Karpas-422 (cell line): ENCODE results near the gene SLC6A6. TPM values are rescaled to one million over a fixed set of nuclear protein-coding genes. Genes with fewer than 3 reads are reported as not detected.
A peak's percentile ranks its signal among the peaks of the same experiment; 100 is the strongest.
"Not testable (repeated sequence)": the region's sequence is repeated elsewhere in the genome, so short reads cannot be mapped to it uniquely, and the experiment has no call there.

Experiments
- DNase-seq: peaks from one replicate; pipeline ENCODE4 v3.0.0-alpha.2; 2015
- H2AFZ ChIP-seq: fragments of 200-600 bp; sonication (generic); 2 replicates; pipeline ENCODE4 v1.6.1; 2014; ENCODE audit warnings: antibody characterized with exemption, low read length, mixed read lengths
- H3K27ac ChIP-seq: fragments of 200-600 bp; sonication (generic); 2 replicates; pipeline ENCODE4 v1.5.1; 2014; ENCODE audit warnings: mild to moderate bottlenecking, low read length, moderate library complexity
- H3K27me3 ChIP-seq: fragments of 200-600 bp; sonication (generic); 2 replicates; pipeline ENCODE4 v1.6.1; 2014; ENCODE audit warnings: low read length, mixed read lengths
- H3K36me3 ChIP-seq: fragments of 200-600 bp; sonication (generic); 2 replicates; pipeline ENCODE4 v1.6.1; 2014; ENCODE audit warnings: low read length, mixed read lengths; ENCODE audit not compliant: insufficient read depth
- H3K4me1 ChIP-seq: fragments of 200-600 bp; sonication (generic); 2 replicates; pipeline ENCODE4 v1.6.1; 2014; ENCODE audit warnings: mild to moderate bottlenecking, low read length, mixed read lengths
- H3K4me2 ChIP-seq: fragments of 200-600 bp; sonication (generic); 2 replicates; pipeline ENCODE4 v1.6.1; 2014; ENCODE audit warnings: low read length, low read depth, mild to moderate bottlenecking; ENCODE audit not compliant: poor library complexity, severe bottlenecking
- H3K4me3 ChIP-seq: fragments of 200-600 bp; sonication (generic); 2 replicates; pipeline ENCODE4 v1.5.1; 2014; ENCODE audit warnings: mild to moderate bottlenecking, antibody characterized with exemption, low read length, mixed read lengths
- H3K79me2 ChIP-seq: fragments of 200-600 bp; sonication (generic); 2 replicates; pipeline ENCODE4 v1.6.1; 2014; ENCODE audit warnings: mild to moderate bottlenecking, low read length, mixed read lengths
- H3K9ac ChIP-seq: fragments of 200-600 bp; sonication (generic); 2 replicates; pipeline ENCODE4 v1.6.0; 2014; ENCODE audit warnings: low read length
- H3K9me2 ChIP-seq: fragments of 200-600 bp; sonication (generic), shearing (Covaris generic); replicated peaks from 2 replicates; pipeline ENCODE4 v1.6.0; 2014; ENCODE audit warnings: mild to moderate bottlenecking, low read length, moderate library complexity; ENCODE audit not compliant: insufficient read depth
- H3K9me3 ChIP-seq: fragments of 300-700, 200-600 bp; sonication (generic); 2 replicates; pipeline ENCODE4 v1.6.1; 2014; ENCODE audit warnings: low read length, mixed read lengths
- H4K20me1 ChIP-seq: fragments of 200-600 bp; sonication (generic); 2 replicates; pipeline ENCODE4 v1.6.1; 2014; ENCODE audit warnings: mild to moderate bottlenecking, antibody characterized with exemption, low read length, low read depth; ENCODE audit not compliant: insufficient read depth
- total RNA-seq: library from RNA; depleted of rRNA; stranded (reverse); fragments of >200 nt; shearing (Covaris generic); gene quantifications from 2 replicates; pipeline ENCODE4 v1.2.3, GENCODE V29; 2014; ENCODE audit warnings: low replicate concordance

Gene SLC6A6
- total RNA-seq, 1 experiment from 2014 or later = 30.2 TPM

DNA sequence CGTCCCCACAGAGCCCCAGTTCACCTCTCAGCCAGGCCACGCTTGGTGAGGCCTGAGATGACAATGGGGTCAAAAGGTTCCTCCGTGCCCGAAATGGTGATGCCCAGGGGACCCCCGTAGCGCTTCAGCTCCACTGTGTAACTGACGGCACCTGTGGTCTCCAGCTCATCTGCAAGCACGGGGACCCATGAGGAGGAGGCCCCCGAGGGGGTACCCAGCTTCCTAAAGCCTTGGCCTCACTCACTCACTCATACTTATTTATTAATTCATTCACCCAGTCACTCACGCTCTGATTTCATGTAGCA, 107.3 kb downstream of the SLC6A6 start:
- Histone ChIP-seq H3K4me3 (no peak overlapping the region), H3K27me3 (no peaks in the 10 kb centered on the region), H2AFZ (no peak overlapping the region), H3K9me2 (no peaks in the 10 kb centered on the region), H3K9ac (no peak overlapping the region), H3K36me3 (no peaks in the 10 kb centered on the region), H3K4me1 (peaks cover 27% of the 10 kb centered on the region), H3K79me2 (no peaks in the 10 kb centered on the region), H3K27ac (no peak overlapping the region), H4K20me1 (no peaks in the 10 kb centered on the region), H3K4me2 (peak overlapping the region; percentile 28), H3K9me3 (no peaks in the 10 kb centered on the region)
- peak; percentile 79 for DNase-seq

DNA sequence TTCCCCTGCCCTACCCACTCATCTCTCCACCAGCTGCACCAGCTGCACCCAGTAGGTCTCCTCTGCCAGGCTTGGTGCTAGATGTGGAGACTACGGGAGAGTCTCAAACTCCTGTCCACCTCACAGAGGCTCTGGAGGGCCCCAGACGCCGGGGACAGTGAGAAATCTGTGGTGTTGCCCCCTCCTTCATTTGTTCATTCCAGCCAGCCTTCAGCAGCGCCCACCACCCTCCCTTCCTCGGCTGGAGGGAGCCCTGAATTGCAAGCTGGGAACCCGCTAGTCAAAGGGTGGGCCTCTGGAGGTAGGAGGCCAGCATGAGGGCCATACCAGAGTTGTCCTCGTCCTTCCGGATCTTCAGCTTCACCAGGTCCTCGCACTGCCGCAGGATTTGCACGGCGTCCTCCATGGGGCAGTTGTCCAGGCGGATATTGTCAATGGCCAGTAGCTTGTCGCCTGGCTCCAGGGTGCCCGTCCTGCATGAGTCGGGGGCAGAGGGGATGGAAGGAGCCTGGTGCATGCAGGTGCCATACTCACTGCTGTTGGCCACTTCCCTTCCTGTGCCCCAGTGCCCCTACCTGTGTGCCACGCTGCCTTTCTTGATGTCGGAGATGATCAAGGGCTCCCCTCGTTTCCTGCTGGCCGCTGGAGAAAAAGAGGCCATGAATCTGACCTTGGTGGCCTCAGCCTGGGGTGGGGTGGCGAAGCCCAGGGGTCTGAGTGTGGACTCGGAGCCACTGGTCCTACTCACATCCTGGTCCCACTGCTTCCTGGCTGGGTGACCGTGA, 108.6 kb downstream of the SLC6A6 start:
- Histone ChIP-seq H3K4me1 (peaks cover 27% of the 10 kb centered on the region), H3K9ac (no peak overlapping the region), H3K27me3 (no peaks in the 10 kb centered on the region), H2AFZ (no peak overlapping the region), H3K9me2 (no peaks in the 10 kb centered on the region), H3K36me3 (no peaks in the 10 kb centered on the region), H3K4me2 (no peak overlapping the region), H3K79me2 (no peaks in the 10 kb centered on the region), H4K20me1 (no peaks in the 10 kb centered on the region), H3K9me3 (no peaks in the 10 kb centered on the region), H3K4me3 (no peak overlapping the region), H3K27ac (no peak overlapping the region)
- no peak for DNase-seq

DNA sequence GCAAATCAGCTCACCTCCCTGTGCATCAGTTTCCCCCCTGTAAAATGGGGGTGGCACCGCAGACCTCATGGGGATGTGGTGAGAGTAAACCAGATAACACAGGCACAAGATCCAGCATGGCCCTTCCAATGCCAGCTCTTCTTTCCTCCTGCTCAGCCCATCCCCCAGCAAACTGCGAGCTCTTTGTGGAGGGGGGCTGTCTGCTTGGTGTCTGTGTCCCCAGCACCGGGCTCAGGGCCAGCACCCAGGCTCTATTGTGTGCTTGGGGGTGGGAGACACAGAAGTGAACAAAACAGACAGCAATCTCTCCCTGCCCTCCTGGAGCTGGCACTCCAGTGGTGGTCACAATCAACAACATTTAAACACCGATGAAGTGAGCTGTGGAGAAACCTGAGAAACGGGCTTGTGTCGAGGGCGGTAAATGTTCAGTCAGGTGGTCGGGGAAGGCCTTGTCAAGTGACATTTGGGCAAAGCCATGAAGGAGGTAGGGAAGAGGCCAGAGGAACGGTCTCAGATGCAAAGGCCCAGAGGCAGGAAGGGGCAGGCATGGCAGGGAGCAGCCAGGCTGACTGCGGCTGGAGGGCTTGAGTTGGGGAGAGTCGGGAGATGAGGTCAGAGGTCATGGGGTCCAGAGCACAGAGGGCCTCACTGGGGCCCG, 109.3 kb downstream of the SLC6A6 start:
- no peak overlapping the region for H2AFZ ChIP-seq
- H3K27me3 ChIP-seq = no peaks in the 10 kb centered on the region
- no peaks in the 10 kb centered on the region for H3K79me2 ChIP-seq
- H3K9me2 ChIP-seq = no peaks in the 10 kb centered on the region
- no peak for DNase-seq
- H3K4me2 ChIP-seq = no peak overlapping the region
- no peak overlapping the region for H3K9ac ChIP-seq
- peaks cover 27% of the 10 kb centered on the region for H3K4me1 ChIP-seq
- no peak overlapping the region for H3K4me3 ChIP-seq
- H4K20me1 ChIP-seq = no peaks in the 10 kb centered on the region
- no peak overlapping the region for H3K27ac ChIP-seq
- H3K36me3 ChIP-seq = no peaks in the 10 kb centered on the region
- no peaks in the 10 kb centered on the region for H3K9me3 ChIP-seq

DNA sequence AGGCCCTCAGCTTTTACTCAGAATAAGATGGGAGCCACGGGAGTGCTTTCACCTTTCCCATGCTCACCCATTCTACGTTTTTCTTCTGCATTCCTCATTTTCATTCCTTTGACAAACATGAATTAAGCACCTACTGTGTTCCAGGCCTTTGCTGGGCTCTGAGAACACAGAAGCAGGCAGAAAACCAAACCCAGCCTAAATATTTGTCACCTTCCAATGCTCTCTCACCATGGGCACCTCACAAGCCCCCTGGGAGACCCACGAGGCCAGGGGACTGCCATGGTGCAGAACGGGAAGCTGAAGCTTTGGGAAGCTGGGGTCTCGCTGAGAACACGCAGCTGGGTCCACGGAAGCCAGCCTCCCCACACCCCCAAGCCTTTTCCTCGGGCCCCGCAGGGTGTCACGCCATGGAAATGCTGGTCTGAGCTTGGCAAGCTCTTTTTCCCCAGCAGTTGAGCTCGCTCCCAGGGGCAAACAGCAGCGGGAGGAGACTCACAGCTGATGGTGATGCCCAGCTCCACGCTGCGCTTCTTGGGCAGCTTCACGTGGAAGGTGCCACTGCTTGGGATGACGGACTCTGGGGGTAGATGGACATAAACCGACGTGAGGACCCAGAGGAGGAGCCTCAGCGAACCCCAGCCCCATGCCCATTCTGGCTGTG, 110.0 kb downstream of the SLC6A6 start:
- Histone ChIP-seq H3K4me3 (no peak overlapping the region), H3K9ac (no peak overlapping the region), H3K36me3 (no peaks in the 10 kb centered on the region), H3K9me3 (no peaks in the 10 kb centered on the region), H3K27me3 (no peaks in the 10 kb centered on the region), H3K9me2 (no peaks in the 10 kb centered on the region), H2AFZ (no peak overlapping the region), H3K4me2 (no peak overlapping the region), H3K27ac (no peak overlapping the region), H3K4me1 (peaks cover 22% of the 10 kb centered on the region), H4K20me1 (no peaks in the 10 kb centered on the region), H3K79me2 (no peaks in the 10 kb centered on the region)
- DNase-seq = no peak

DNA sequence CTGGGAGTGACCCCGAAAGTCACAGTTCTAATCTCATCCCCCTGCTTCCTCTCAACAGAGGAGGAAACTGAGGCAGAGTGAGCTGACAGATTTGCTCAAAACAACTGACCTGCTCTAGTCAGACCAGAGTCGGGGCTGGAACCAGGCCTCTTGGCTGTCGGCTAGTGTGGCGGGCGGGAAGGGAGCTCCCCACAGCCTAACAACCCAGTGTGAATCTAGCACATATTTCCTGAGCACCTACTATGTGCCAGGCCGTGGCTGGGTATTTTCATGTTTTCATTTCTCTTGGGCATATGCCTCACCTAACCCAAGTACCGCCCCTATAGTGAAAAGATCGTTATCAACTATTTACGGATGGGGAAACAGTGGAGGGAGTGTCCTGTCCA, 110.5 kb downstream of the SLC6A6 start:
- H3K4me2 ChIP-seq = no peak overlapping the region
- DNase-seq = no peak
- peaks cover 17% of the 10 kb centered on the region for H3K4me1 ChIP-seq
- no peaks in the 10 kb centered on the region for H3K9me3 ChIP-seq
- H4K20me1 ChIP-seq = no peaks in the 10 kb centered on the region
- no peak overlapping the region for H2AFZ ChIP-seq
- H3K9me2 ChIP-seq = no peaks in the 10 kb centered on the region
- no peak overlapping the region for H3K4me3 ChIP-seq
- H3K27me3 ChIP-seq = no peaks in the 10 kb centered on the region
- no peak overlapping the region for H3K9ac ChIP-seq
- no peaks in the 10 kb centered on the region for H3K79me2 ChIP-seq
- no peaks in the 10 kb centered on the region for H3K36me3 ChIP-seq
- H3K27ac ChIP-seq = no peak overlapping the region

DNA sequence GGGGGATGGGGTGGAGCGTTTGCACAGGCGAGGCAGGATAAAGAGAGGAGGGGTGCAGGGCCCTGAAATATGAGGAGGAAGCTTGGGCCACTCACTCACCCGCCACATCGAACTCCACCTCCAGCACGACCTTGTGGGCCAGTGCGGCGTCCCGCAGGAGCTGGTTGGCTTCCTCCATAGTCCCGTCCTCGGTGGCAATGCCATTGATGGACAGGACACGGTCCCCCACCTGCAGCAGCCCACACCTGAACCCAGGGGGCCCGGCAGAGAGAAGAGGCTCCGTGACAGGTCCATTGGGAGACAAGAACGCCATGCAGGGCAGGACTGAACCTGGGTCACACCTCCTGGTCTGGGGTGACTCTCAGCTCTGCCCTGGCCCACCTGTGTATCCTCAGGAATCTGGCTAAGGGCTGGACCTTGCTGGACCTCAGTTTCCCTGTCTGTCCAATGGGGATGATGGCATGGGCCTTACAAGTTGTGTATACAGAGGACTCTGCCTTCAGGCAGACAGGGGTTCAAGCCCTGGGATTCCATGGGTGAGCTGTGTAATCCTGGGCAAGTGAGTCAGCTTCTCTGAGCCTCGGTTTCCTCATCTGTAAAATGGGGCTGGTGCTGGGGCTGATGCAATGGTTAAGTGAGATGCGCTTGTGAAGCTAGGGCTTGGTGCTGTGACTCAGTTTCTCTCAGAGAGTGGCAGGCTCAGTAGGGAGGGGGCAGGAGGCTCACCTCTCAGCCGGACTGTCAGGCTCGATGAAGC, 111.3 kb downstream of the SLC6A6 start:
- no peaks in the 10 kb centered on the region for H3K9me2 ChIP-seq
- H3K27me3 ChIP-seq = no peaks in the 10 kb centered on the region
- DNase-seq = no peak
- H3K4me3 ChIP-seq = no peak overlapping the region
- no peak overlapping the region for H2AFZ ChIP-seq
- no peaks in the 10 kb centered on the region for H3K36me3 ChIP-seq
- H3K4me2 ChIP-seq = no peak overlapping the region
- H3K79me2 ChIP-seq = no peaks in the 10 kb centered on the region
- H3K9me3 ChIP-seq = no peaks in the 10 kb centered on the region
- H3K9ac ChIP-seq = no peak overlapping the region
- no peak overlapping the region for H3K27ac ChIP-seq
- no peaks in the 10 kb centered on the region for H4K20me1 ChIP-seq
- peaks cover 12% of the 10 kb centered on the region for H3K4me1 ChIP-seq

DNA sequence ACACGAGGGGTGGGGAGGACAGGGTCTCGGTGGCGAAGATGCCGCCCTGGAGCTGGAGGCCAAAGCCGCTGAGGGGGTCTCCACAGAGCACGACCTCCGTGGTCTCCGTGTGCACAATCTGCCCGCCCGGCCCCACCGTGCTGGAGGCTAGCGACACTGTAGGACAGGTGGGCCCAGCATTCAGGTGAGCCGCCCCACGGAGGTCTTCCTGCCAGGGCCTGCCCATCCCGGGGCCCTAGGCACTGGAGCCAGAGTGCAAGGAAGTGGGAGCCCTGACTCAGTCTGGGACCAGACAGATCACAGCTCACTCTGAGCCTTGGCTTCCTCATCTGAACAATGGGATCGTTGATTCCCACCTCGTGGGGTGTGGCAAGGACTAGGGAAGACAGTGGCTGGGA, 111.9 kb downstream of the SLC6A6 start:
- no peak overlapping the region for H3K27ac ChIP-seq
- H3K79me2 ChIP-seq = no peaks in the 10 kb centered on the region
- no peak for DNase-seq
- no peaks in the 10 kb centered on the region for H3K9me2 ChIP-seq
- H3K4me3 ChIP-seq = no peak overlapping the region
- no peaks in the 10 kb centered on the region for H3K36me3 ChIP-seq
- no peaks in the 10 kb centered on the region for H3K9me3 ChIP-seq
- H2AFZ ChIP-seq = no peak overlapping the region
- no peaks in the 10 kb centered on the region for H4K20me1 ChIP-seq
- no peak overlapping the region for H3K9ac ChIP-seq
- H3K4me2 ChIP-seq = no peak overlapping the region
- peaks cover 7% of the 10 kb centered on the region for H3K4me1 ChIP-seq
- no peaks in the 10 kb centered on the region for H3K27me3 ChIP-seq

DNA sequence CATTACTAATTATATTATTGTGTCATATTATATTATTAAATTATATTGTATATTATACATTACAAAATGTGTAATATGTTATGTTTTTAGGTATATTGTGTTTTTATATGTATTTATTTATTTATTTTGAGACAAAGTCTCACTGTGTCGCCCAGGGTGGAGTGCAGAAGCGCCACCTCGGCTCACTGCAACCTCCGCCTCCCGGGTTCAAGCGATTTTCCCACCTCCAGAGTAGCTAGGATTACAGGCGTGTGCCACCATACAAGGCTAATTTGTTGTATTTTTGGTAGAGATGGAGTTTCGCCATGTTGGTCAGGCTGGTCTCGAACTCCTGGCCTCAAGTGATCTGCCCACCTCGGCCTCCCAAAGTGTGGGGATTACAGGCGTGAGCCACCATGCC, 113.1 kb downstream of the SLC6A6 start:
- H2AFZ ChIP-seq, H3K27me3 ChIP-seq, H4K20me1 ChIP-seq, DNase-seq, H3K4me1 ChIP-seq, H3K79me2 ChIP-seq, H3K27ac ChIP-seq, H3K4me3 ChIP-seq, H3K4me2 ChIP-seq, H3K9me2 ChIP-seq, H3K9me3 ChIP-seq, H3K9ac ChIP-seq, H3K36me3 ChIP-seq: not testable (repeated sequence)
